Neuronal stem cell (in vitro differentiated cells): ENCODE results near the gene CAMTA1.

Experiments
- DNase-seq: peaks from one replicate; pipeline ENCODE4 v3.0.0-alpha.2; 2013; ENCODE audit warnings: low spot score
- H2AFZ ChIP-seq: one replicate; pipeline ENCODE4 v1.6.1; 2013; ENCODE audit warnings: mild to moderate bottlenecking, low read length, inconsistent platforms
- H2AK5ac ChIP-seq: 2 replicates; pipeline ENCODE4 v1.6.1; 2013; ENCODE audit warnings: low read depth, mild to moderate bottlenecking, inconsistent platforms, low read length, moderate library complexity, mixed read lengths
- H2BK120ac ChIP-seq: 2 replicates; pipeline ENCODE4 v1.6.1; 2013; ENCODE audit warnings: low read depth, mild to moderate bottlenecking, inconsistent platforms, low read length, moderate library complexity, mixed read lengths
- H2BK12ac ChIP-seq: one replicate; pipeline ENCODE4 v1.6.1; 2013; ENCODE audit warnings: low read length, inconsistent platforms
- H2BK15ac ChIP-seq: 2 replicates; pipeline ENCODE4 v1.6.1; 2013; ENCODE audit warnings: mild to moderate bottlenecking, low read length, inconsistent platforms, mixed read lengths
- H2BK5ac ChIP-seq: one replicate; pipeline ENCODE4 v1.6.1; 2013; ENCODE audit warnings: inconsistent platforms, mild to moderate bottlenecking, low read length, moderate library complexity
- H3K14ac ChIP-seq: one replicate; pipeline ENCODE4 v1.6.1; 2013; ENCODE audit warnings: low read length, inconsistent platforms
- H3K18ac ChIP-seq: 2 replicates; pipeline ENCODE4 v1.6.1; 2013; ENCODE audit warnings: low read length, inconsistent platforms
- H3K23ac ChIP-seq: 2 replicates; pipeline ENCODE4 v1.6.1; 2013; ENCODE audit warnings: low read depth, mild to moderate bottlenecking, mixed read lengths, low read length, inconsistent platforms; ENCODE audit not compliant: poor library complexity
- H3K27ac ChIP-seq: replicated peaks from 3 replicates; pipeline ENCODE4 v1.5.1; 2013; ENCODE audit warnings: low read length, inconsistent platforms
- H3K27me3 ChIP-seq, 3 experiments: 2 replicates each; pipeline ENCODE4 v1.6.1; 2013; ENCODE audit warnings: low read length in 3 of 3, mild to moderate bottlenecking in 2 of 3, inconsistent platforms in 1 of 3, low read depth in 1 of 3, mixed read lengths in 1 of 3, moderate library complexity in 1 of 3; ENCODE audit not compliant: control insufficient read depth in 3 of 3, insufficient read depth in 3 of 3
- H3K36me3 ChIP-seq, 2 donors: replicated peaks in 1 of 2; 2 replicates each; pipeline ENCODE4 v1.6.1; 2013; ENCODE audit warnings: low read length in 2 of 2; ENCODE audit not compliant: control insufficient read depth in 2 of 2, insufficient read depth in 2 of 2
- H3K4ac ChIP-seq: 2 replicates; pipeline ENCODE4 v1.6.1; 2013; ENCODE audit warnings: inconsistent platforms, mild to moderate bottlenecking, low read length, moderate library complexity
- H3K4me1 ChIP-seq, 2 donors: 1 replicate in 1 of 2; 2 replicates in 1 of 2; pipeline ENCODE4 v1.6.1; 2013; ENCODE audit warnings: low read length in 2 of 2, low read depth in 1 of 2; ENCODE audit not compliant: control insufficient read depth in 2 of 2, insufficient read depth in 1 of 2
- H3K4me2 ChIP-seq: one replicate; pipeline ENCODE4 v1.6.1; 2013; ENCODE audit warnings: mild to moderate bottlenecking, low read length, inconsistent platforms; ENCODE audit not compliant: insufficient read depth, poor library complexity, severe bottlenecking
- H3K4me3 ChIP-seq, 2 donors: 2 replicates each; pipeline ENCODE4 v1.5.1; 2013; ENCODE audit warnings: low read length in 2 of 2, mild to moderate bottlenecking in 2 of 2, inconsistent platforms in 1 of 2, moderate library complexity in 1 of 2
- H3K79me1 ChIP-seq: one replicate; pipeline ENCODE4 v1.6.1; 2013; ENCODE audit warnings: low read depth, mild to moderate bottlenecking, inconsistent platforms, low read length, moderate library complexity
- H3K9ac ChIP-seq: one replicate; pipeline ENCODE4 v1.6.1; 2013; ENCODE audit warnings: mild to moderate bottlenecking, low read depth, low read length, inconsistent platforms; ENCODE audit not compliant: poor library complexity
- H3K9me3 ChIP-seq, 2 donors: replicated peaks in 1 of 2; 2 replicates each; pipeline versions ENCODE3 to v1.6.1; 2013; ENCODE audit warnings: low read length in 2 of 2, mild to moderate bottlenecking in 2 of 2, inconsistent platforms in 1 of 2, low read depth in 1 of 2, mixed read lengths in 1 of 2, moderate library complexity in 1 of 2; ENCODE audit not compliant: control insufficient read depth in 2 of 2, insufficient read depth in 1 of 2
- H4K8ac ChIP-seq: one replicate; pipeline ENCODE4 v1.6.1; 2013; ENCODE audit warnings: low read depth, mild to moderate bottlenecking, inconsistent platforms, low read length, moderate library complexity
- H4K91ac ChIP-seq: one replicate; pipeline ENCODE4 v1.6.1; 2013; ENCODE audit warnings: low read length, low read depth, mild to moderate bottlenecking, inconsistent platforms; ENCODE audit not compliant: poor library complexity
- WGBS, 2 donors: extraction: QIAGEN DNeasy Blood & Tissue Kit; methylation state at CpG; one replicate each; pipeline ENCODE4 v1.1.7; 2013; ENCODE audit warnings: missing lambda C conversion rate in 2 of 2, mixed read lengths in 1 of 2; ENCODE audit not compliant: insufficient read length in 2 of 2, insufficient replicate concordance in 1 of 2; ENCODE audit errors: extremely low coverage in 2 of 2; 5-methylcytosine and 5-hydroxymethylcytosine counted together

The CAMTA1 gene

GRCh38 chr1:6868660-6869380 is 83.6 kb downstream of the CAMTA1 start:
- H3K4me1 ChIP-seq, result peaks cover 18 to 32% of the 10 kb centered on the region in 2 donors
- H3K27me3 ChIP-seq, result no peaks in the 10 kb centered on the region
- H2BK12ac ChIP-seq, result no peak overlapping the region
- H2BK15ac ChIP-seq, result no peak overlapping the region
- no peaks in the 10 kb centered on the region for H3K9me3 ChIP-seq
- no peak for DNase-seq
- WGBS, 2 donors, result no CpG with 5 or more reads among the region's 2 CpGs
- peak overlapping the region; percentile 25 for H3K27ac ChIP-seq
- H3K79me1 ChIP-seq, result no peaks in the 10 kb centered on the region
- H4K8ac ChIP-seq, result no peak overlapping the region
- no peak overlapping the region for H4K91ac ChIP-seq
- no peak overlapping the region for H3K18ac ChIP-seq
- no peak overlapping the region for H3K4ac ChIP-seq
- no peak overlapping the region for H3K9ac ChIP-seq
- H2AFZ ChIP-seq, result no peak overlapping the region
- no peak overlapping the region for H3K23ac ChIP-seq
- H3K36me3 ChIP-seq, result peaks cover 0 to 9% of the 10 kb centered on the region in 2 donors
- H3K4me3 ChIP-seq, result no peak overlapping the region
- no peak overlapping the region for H2BK120ac ChIP-seq
- H3K14ac ChIP-seq, result no peak overlapping the region
- no peak overlapping the region for H2AK5ac ChIP-seq
- no peak overlapping the region for H2BK5ac ChIP-seq
- H3K4me2 ChIP-seq, result no peak overlapping the region

GRCh38 chr1:6869545-6869944 is 84.3 kb downstream of the CAMTA1 start:
- Histone ChIP-seq H3K4me3 (no peak overlapping the region), H2AFZ (no peak overlapping the region), H3K23ac (no peak overlapping the region), H3K14ac (no peak overlapping the region), H3K9ac (no peak overlapping the region), H2BK15ac (no peak overlapping the region), H2BK5ac (no peak overlapping the region), H3K36me3 (peaks cover 5 to 11% of the 10 kb centered on the region in 2 donors), H3K4me2 (no peak overlapping the region), H2AK5ac (no peak overlapping the region), H4K8ac (no peak overlapping the region), H3K18ac (no peak overlapping the region), H3K4ac (no peak overlapping the region), H3K27me3 (no peaks in the 10 kb centered on the region), H2BK120ac (no peak overlapping the region), H3K9me3 (no peaks in the 10 kb centered on the region), H3K79me1 (no peaks in the 10 kb centered on the region), H4K91ac (no peak overlapping the region), H3K27ac (no peak overlapping the region), H3K4me1 (peaks cover 18 to 32% of the 10 kb centered on the region in 2 donors), H2BK12ac (no peak overlapping the region)
- no CpG with 5 or more reads among the region's 4 CpGs for WGBS, 2 donors
- DNase-seq, result no peak

- Histone ChIP-seq H3K36me3 (peaks cover 7 to 15% of the 10 kb centered on the region in 2 donors), H3K4me3 (no peak overlapping the region), H3K9ac (no peak overlapping the region), H4K8ac (no peak overlapping the region), H3K4ac (no peak overlapping the region), H2BK12ac (no peak overlapping the region), H3K79me1 (no peaks in the 10 kb centered on the region), H3K9me3 (no peaks in the 10 kb centered on the region), H2BK5ac (no peak overlapping the region), H3K4me2 (no peak overlapping the region), H3K18ac (no peak overlapping the region), H4K91ac (no peak overlapping the region), H2AK5ac (no peak overlapping the region), H2BK120ac (no peak overlapping the region), H3K23ac (no peak overlapping the region), H3K4me1 (peaks cover 18 to 32% of the 10 kb centered on the region in 2 donors), H2BK15ac (no peak overlapping the region), H3K14ac (no peak overlapping the region), H3K27ac (no peak overlapping the region), H3K27me3 (no peaks in the 10 kb centered on the region), H2AFZ (no peak overlapping the region)
- no peak for DNase-seq
- WGBS, 2 donors, result no CpG with 5 or more reads among the region's 6 CpGs
Observed at GRCh38 chr1:6870086-6870485, 84.8 kb downstream of the CAMTA1 start.

GRCh38 chr1:6870571-6870970 is 85.3 kb downstream of the CAMTA1 start:
- no peak for DNase-seq
- Histone ChIP-seq H2AK5ac (no peak overlapping the region), H3K27ac (no peak overlapping the region), H2BK12ac (no peak overlapping the region), H4K91ac (no peak overlapping the region), H3K4me3 (no peak overlapping the region), H3K18ac (no peak overlapping the region), H3K4me2 (no peak overlapping the region), H2BK15ac (no peak overlapping the region), H3K9me3 (no peaks in the 10 kb centered on the region), H3K4ac (no peak overlapping the region), H2BK5ac (no peak overlapping the region), H3K23ac (no peak overlapping the region), H3K36me3 (peaks cover 7 to 15% of the 10 kb centered on the region in 2 donors), H3K79me1 (no peaks in the 10 kb centered on the region), H2BK120ac (no peak overlapping the region), H3K4me1 (peaks cover 16 to 32% of the 10 kb centered on the region in 2 donors), H3K9ac (no peak overlapping the region), H3K27me3 (no peaks in the 10 kb centered on the region), H3K14ac (no peak overlapping the region), H2AFZ (no peak overlapping the region), H4K8ac (no peak overlapping the region)
